ENCODE results near the gene SENP7. TPM values are rescaled to one million over a fixed set of nuclear protein-coding genes. Genes with fewer than 3 reads are reported as not detected.
"Not testable (repeated sequence)": the region's sequence is repeated elsewhere in the genome, so short reads cannot be mapped to it uniquely, and the experiment has no call there.

SENP7 gene
- total and polyA plus RNA-seq, 11 donors: 5.3 to 12.0 (median 8.2) TPM

DNA sequence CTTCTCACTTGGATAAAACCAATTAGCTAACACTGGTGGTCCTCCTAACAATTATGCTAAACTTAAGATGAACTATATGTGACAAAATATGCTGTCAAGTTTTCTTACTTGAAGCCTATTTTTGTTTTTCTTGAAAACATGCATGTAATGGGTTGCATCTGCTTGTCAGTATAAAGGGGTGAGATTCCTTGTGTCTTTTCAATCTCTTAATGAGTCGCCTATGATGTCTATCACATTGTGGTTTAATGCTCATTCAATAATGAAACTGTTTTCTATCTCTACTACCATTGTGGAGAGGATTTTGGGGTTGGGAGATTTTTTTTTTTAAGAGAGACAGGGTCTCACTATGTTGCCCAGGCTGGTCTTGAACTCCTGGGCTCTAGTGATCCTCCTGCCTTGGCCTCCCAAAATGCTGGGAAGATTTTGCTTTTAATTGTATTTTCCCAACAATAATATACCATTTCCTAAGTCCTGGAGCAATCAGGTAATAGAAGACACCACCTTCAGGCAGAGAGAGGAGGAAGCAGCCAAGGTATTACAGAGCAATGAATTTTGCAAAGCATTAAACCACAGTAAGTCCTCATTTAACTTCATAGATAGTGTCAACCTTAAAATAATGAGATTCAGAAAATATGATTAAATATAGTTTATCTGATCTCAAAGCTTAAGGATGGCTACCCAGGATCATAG is 31.3 kb upstream of the SENP7 start:
- DNase-seq: no peak
- WGBS, 4 donors: 82 to 91% (median 87%) methylated on average over 1 of the region's 1 CpG

GRCh38 chr3:101542957-101543356 is 29.9 kb upstream of the SENP7 start:
- no peak for ATAC-seq
- TF ChIP-seq CTCF (IDR thresholded peaks at IDR 0.05) (no peak), POLR2A (IDR thresholded peaks at IDR 0.05) (no peak)
- no peaks in the 10 kb centered on the region for H3K4me1 ChIP-seq
- H3K9me3 ChIP-seq: no peaks in the 10 kb centered on the region
- intact Hi-C loops (cut with DNase I): no loop called here
- no peaks in the 10 kb centered on the region for H3K27me3 ChIP-seq
- H3K4me3 ChIP-seq: no peak overlapping the region
- H3K27ac ChIP-seq: no peak overlapping the region
- DNase-seq: no peak
- H3K36me3 ChIP-seq: no peaks in the 10 kb centered on the region

More for the DNA sequence above, 31.3 kb upstream of the SENP7 start:
- no peaks in the 10 kb centered on the region for H3K36me3 ChIP-seq
- intact Hi-C loops (cut with DNase I): no loop called here
- H3K27ac ChIP-seq: no peak overlapping the region
- TF ChIP-seq POLR2A (IDR thresholded peaks at IDR 0.05) (no peak), CTCF (IDR thresholded peaks at IDR 0.05) (no peak)
- no peaks in the 10 kb centered on the region for H3K9me3 ChIP-seq
- no peaks in the 10 kb centered on the region for H3K27me3 ChIP-seq
- no peaks in the 10 kb centered on the region for H3K4me1 ChIP-seq
- ATAC-seq: no peak
- no peak overlapping the region for H3K4me3 ChIP-seq

GRCh38 chr3:101536955-101537354 is 23.9 kb upstream of the SENP7 start:
- DNase-seq; ATAC-seq; intact Hi-C loops (cut with DNase I); H3K9me3 ChIP-seq; H3K27me3 ChIP-seq; H3K36me3 ChIP-seq; H3K27ac ChIP-seq; H3K4me3 ChIP-seq; H3K4me1 ChIP-seq: not testable (repeated sequence)
- 73 to 88% (median 79%) methylated on average over 1 of the region's 1 CpG for WGBS, 4 donors

- DNase-seq: no peak
- no peak for ATAC-seq
- H3K4me3 ChIP-seq: no peak overlapping the region
- TF ChIP-seq POLR2A (IDR thresholded peaks at IDR 0.05): no peak
- no peak for TF ChIP-seq CTCF (IDR thresholded peaks at IDR 0.05)
- WGBS, 4 donors: 94 to 100% (median 96%) methylated on average over 1 of the region's 1 CpG
- no peaks in the 10 kb centered on the region for H3K36me3 ChIP-seq
- H3K27ac ChIP-seq: no peak overlapping the region
- H3K27me3 ChIP-seq: no peaks in the 10 kb centered on the region
- H3K4me1 ChIP-seq: peaks cover 0 to 5% (median 0%) of the 10 kb centered on the region in 12 donors
- H3K9me3 ChIP-seq: no peaks in the 10 kb centered on the region
- intact Hi-C loops (cut with DNase I): no loop called here
Measured at GRCh38 chr3:101536266-101536665, 23.3 kb upstream of the SENP7 start.

DNA sequence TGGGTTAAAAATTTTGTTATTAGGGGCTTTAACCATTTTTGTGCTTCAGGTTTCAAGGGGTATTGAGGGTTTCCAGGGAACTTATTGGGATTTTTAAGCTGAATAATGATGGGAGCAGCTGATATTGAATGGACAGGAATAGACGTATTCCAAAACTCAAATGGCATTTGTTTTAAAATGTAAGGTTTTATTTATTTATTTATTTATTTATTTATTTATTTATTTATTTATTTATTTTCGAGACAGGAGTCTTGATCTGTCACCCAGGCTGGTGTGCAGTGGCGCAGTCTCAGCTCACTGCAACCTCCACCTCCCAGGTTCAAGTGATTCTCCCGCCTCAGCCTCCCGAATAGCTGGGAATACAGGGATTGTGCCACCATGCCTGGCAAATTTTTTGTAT is 22.2 kb upstream of the SENP7 start:
- Histone ChIP-seq H3K4me3 (no peak overlapping the region), H3K27ac (no peak overlapping the region), H3K27me3 (no peaks in the 10 kb centered on the region), H3K36me3 (no peaks in the 10 kb centered on the region), H3K4me1 (peaks cover 0 to 5% (median 0%) of the 10 kb centered on the region in 12 donors), H3K9me3 (no peaks in the 10 kb centered on the region)
- 79 to 93% (median 84%) methylated on average over 5 of the region's 5 CpGs for WGBS, 4 donors
- DNase-seq (no peak), ATAC-seq (no peak)
- TF ChIP-seq POLR2A (IDR thresholded peaks at IDR 0.05) (no peak), CTCF (IDR thresholded peaks at IDR 0.05) (no peak)
- intact Hi-C loops (cut with DNase I): no loop called here

Data from heart left ventricle (tissue), 16 donors.